ENCODE measurements around the gene IGF2BP1.
"Not testable (repeated sequence)": the region's sequence is repeated elsewhere in the genome, so short reads cannot be mapped to it uniquely, and the experiment has no call there.

The IGF2BP1 gene

DNA sequence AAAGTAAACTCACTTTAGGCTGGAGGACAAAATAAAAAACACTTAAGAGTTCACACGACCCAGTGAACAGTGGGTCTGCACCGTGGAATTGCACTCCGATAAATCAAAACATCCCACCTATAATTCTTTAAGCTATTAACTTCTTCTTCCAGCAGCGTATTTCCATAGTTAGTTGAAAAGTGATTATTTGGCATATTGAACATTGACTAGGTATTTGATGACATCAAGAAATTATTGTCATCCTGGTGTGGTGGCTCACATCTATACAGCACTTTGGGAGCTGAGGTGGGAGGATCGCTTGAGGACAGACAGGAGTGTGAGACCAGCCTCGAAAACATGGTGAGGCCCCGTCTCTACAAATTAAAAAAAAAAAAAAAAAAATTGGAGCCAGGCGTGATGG is 23.4 kb downstream of the IGF2BP1 start:
- no peak for DNase-seq (ENCODE audit: low spot score)

DNA sequence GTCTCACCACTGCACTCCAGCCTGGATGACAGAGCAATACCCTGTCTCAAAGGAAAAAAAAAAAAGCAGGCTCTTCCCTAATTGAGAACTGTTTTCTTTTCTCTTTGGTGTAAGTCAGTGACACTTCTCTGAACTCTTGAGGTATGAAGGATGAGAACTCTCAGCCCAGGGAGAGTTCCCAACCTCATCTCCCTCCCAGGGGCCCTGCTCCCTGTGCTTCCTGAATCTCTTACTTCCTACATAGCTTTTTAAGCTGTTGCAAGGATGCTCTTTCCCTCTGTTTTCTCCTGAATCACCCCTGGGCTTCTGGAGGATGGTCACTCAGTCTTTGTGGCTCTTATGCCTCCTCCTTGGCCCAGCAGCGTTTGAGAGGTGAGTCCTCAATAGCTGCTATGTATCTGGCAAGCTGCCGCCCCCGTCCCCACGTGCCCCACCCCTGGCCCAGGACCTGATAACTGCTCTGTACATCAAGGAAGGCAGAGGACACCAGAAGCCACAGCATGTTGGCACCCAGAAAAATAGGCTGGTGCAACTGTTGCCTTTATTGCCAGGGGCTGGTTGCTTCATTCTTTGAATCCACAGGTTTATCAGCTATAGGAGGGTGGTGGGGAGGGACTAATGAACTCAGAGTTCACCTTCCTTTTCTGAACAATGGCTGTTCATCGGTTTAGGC is 24.0 kb downstream of the IGF2BP1 start:
- DNase-seq (ENCODE audit: low spot score) = peak; percentile 63

DNA sequence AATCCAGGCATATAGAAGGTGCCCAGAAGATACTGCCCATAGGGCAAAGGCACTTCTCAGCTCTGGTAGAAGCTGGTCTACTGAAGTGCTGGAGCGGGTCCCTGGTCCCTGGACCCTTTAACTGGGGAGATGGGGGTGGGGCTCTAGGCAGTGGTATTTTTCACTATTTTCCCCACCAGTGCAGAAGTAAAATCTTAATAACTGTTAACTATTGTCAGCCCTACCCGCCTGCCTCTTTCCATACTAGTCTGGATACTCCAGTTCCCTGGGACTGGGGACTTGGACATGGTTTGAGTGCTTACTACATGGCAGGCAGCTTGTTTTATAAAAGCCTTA is 24.6 kb downstream of the IGF2BP1 start:
- DNase-seq (ENCODE audit: low spot score) = no peak

DNA sequence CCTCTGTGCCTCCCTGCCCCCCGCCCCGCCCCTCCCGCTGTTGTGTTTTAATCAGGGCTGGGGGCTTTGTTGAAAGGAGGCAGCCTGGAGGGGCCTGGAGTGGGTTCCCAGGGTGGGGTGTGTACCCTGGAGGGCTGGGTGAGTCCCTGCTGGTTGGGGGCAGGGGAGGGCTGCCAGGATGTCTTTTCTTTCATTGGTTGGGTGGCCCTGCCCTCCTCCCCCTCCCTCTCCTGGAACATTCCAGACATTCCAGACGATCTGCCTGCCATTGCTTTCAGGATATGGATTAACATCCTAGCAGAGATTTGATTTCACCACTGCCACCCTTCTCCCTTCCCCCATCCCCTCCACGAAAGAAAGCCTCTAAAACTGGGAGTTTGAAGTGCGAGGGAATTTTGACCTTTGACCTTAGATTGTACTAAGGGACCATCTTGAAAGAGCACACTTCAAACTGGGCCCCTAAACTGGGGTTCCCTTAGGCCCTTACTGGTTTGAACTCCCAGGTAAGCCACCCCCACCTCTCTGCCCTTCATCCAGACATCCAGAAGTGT is 25.3 kb downstream of the IGF2BP1 start:
- peak; percentile 79 for DNase-seq (ENCODE audit: low spot score)

DNA sequence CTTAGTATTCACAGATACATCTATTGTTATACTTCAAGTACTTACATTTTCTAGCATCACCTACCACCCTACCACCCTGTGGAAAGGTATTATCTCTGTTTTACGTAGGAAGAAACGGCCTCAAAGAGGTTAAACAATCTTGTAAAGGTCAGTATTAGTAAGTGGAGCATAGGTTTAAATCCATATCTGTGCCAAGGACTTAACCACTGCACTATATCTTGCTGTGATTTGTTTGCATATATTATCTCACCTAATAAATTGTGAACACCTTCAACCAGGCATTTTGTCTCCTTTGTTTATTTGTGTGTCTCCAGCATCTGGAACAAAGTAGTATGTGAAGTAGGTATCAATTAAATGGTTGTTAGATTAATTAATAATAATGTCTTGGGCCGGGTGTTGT is 27.3 kb downstream of the IGF2BP1 start:
- DNase-seq (ENCODE audit: low spot score) = no peak

DNA sequence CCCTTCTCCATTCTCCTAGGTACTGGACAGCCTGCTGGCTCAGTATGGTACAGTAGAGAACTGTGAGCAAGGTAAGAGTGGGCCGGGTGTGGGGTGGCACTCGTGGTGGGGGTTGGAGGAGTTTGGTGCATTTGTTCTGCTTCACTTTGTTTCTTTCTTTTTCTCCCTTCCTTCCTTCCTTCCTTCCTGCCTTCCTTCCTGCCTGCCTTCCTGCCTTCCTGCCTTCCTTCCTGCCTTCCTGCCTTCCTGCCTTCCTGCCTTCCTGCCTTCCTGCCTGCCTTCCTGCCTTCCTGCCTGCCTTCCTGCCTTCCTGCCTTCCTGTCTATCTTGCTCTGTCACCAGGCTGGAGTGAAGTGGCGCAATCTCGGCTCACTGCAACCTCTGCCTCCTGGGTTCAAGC is 29.3 kb downstream of the IGF2BP1 start:
- DNase-seq (ENCODE audit: low spot score) = not testable (repeated sequence)

DNA sequence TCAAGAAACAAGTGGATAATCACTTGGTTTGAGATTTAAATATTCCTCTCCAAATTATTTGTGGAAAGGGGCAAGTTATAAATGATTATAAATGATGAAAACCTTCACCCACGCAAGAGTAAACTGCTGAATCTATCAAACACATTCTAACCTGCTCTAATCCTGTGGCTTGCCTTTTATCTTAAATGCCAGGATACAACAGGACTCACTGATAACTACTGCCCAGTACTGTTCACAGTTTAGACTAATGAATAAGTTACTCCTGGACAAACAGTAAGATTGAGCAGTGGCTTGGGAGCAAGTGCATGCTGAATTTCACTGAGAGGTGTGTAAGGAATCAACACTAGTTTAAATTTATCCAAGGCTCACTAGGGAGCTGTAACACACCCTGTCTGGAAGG is 31.1 kb downstream of the IGF2BP1 start:
- DNase-seq (ENCODE audit: low spot score) = no peak

DNA sequence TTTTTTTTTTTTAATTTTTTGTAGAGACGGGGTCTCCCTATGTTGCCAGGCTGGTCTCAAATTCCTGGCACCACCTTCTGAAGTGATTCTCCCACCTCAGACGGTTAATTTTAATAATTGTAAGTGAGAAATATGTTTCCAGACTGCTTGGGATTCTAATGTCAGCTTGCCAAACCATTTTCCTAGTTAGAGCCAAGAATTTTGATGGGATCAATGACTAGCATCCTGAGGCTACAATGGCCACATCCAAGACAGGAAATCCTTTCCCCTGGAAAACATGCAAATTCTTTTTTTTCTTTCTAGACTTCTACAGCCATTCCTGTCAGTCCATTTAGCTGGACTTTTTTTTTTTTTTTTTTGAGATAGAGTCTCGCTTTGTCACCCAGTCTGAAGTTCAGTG is 32.6 kb downstream of the IGF2BP1 start:
- no peak for DNase-seq (ENCODE audit: low spot score)

DNA sequence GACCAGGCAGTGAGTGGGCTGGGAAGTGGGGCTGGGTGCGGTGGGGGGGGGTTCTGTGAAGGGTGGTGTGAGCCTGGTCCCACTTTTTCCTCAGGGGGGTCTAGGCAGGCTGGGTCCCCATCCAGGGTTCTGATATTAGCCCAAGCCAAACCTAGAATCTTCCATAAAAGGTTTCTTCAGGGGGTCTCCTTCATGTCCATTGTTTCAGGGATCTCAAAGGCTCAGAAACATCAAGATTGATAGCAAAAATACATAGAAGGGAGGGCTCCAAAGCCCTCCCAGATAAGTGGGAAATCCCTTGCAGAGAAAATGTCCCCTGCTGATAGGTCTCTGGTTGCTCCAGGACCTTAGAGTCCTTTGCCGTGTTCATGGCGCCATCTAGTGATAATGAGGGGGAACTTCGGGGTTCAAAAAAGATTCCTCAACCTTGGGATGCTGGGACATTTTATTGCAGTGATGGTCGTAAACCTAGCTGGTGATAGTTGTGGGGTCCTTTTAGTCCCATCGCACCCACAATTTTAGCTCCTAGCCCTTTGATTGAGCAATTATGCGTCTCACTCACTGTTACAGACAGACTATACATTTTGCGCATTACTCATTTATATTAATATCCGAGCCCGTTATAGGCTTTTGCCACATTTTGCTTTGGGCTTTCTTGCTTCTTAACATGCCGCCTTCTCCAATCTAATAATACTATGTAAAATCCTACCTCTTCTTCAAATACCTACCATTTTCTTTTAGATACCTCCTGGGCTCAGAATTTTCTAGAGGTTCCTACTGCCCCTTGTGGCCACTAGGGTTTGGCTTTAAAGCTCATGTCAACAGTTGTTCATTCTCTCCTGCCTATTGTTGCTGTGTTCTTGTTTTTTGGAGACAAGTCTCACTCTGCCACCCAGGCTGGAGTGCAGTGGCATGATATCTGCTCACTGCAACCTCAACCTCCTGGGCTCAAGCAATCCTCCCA is 35.1 kb downstream of the IGF2BP1 start:
- peak; percentile 88 for DNase-seq (ENCODE audit: low spot score)

DNA sequence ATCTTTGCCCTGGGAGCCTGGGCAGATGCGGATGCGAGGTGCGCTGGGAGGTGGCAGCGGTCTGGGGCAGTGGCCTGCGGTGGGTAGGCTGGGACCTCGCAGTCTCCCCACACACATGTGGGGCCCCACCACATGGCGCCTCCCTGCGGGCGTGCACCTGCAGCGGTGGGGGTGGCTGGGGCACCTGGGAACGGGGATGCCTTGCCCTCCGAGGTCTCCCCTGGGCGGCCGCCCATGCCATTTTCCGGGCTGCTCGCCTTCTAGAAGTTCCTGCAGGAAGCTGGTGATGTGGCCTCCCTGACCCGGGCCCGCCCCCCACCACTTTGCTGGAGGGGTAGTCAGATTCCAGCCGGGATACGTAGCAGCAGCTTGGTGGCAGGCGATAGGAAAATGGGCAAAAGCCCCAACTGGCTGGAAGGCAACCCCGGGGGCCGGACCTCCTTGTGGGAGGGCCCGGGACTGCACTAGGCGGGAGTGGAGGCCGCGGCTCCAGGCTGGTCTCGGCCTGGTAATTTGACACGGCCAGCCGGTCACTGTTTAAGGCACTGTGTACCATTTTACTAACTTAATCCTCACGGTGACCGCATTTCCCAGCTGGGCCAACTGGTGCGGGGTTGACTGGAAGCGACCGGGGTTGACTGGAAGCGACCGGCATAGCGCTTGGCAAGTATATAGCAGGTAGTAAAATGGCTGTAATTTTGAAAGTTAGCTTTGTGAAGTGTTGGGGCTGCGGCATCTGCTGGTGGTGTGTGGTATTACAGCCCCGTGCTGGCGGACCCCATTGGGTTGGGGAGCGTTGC is 38.5 kb downstream of the IGF2BP1 start:
- peak; percentile 65 for DNase-seq (ENCODE audit: low spot score)

DNA sequence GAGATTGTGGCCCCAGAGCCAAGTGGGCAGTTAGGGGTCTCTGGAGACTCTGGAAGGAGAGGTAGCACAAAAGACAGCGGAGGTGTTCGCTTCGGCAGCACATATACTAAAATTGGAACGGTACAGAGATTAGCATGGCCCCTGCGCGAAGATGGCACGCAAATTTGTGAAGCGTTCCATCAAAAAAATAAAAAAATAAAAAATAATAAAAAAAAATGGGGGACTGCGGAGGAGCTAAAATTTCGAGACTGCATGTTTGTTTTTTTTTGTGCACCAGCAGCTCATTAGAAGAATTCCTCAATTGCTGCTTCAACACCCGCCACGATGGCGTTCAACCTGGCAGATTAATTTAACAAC is 39.1 kb downstream of the IGF2BP1 start:
- no peak for DNase-seq (ENCODE audit: low spot score)

DNA sequence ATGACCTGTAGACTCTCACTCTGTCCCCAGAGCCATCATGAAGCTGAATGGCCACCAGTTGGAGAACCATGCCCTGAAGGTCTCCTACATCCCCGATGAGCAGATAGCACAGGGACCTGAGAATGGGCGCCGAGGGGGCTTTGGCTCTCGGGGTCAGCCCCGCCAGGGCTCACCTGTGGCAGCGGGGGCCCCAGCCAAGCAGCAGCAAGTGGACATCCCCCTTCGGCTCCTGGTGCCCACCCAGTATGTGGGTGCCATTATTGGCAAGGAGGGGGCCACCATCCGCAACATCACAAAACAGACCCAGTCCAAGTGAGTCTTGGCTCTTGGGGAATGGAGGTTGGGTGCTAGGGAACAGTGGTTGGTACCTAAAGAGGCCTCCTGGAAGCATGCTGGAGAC is 41.0 kb downstream of the IGF2BP1 start:
- DNase-seq (ENCODE audit: low spot score) = no peak

DNA sequence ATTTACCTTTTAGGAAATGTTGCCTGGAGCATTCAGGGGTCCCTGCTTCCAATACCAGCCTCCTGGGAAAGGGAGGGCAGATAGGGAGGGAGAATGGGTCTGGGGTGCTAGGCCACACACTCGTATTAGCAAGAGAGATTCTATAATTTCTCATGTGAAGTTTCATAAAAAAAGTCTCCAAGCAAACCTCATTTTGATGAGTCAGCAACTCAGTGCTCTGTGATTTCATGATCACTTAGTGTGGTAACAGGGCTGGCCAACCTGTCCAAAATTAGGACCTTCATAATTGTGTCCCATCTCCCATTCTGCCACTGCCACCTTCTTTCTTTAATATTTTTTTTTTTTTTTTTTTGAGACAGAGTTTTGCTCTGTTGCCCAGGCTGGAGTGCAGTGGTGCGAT is 41.4 kb downstream of the IGF2BP1 start:
- no peak for DNase-seq (ENCODE audit: low spot score)

DNA sequence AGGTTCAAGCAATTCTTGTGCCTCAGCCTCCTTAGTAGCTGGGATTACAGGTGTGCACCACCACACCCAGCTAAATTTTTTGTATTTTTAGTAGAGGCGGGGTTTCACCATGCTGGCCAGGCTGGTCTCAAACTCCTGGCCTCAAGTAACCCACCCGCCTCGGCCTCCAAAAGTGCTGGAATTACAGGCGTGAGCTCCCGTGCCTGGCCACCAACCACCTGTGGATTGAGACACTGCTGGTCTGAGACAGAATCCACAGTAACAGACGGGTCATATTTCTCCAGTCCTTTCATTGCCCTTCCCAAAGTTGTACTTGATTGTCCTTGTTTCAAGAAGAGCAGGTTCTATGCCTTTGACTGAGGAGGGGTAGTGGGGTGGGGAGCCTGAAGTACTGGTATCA is 42.3 kb downstream of the IGF2BP1 start:
- not testable (repeated sequence) for DNase-seq (ENCODE audit: low spot score)

DNA sequence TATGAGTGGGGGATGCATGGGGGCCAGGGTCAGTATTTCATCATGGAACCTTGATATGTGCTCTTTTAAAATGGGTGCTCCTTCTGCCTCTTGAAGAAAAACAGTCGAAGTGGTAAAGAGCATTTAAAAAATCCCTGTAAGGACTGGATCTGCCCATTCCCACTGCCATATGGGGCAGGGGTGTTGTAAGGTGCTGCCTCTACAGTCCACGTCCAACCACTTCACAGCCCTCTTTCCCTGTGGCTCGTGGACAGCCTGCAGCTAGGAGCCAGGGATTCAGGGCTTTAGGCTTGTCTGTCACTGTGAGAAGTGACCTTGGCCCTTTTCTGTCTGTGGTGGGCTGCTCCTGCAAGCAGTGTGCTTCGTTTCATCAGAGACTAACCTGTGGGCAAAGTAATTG is 44.3 kb downstream of the IGF2BP1 start:
- no peak for DNase-seq (ENCODE audit: low spot score)

DNA sequence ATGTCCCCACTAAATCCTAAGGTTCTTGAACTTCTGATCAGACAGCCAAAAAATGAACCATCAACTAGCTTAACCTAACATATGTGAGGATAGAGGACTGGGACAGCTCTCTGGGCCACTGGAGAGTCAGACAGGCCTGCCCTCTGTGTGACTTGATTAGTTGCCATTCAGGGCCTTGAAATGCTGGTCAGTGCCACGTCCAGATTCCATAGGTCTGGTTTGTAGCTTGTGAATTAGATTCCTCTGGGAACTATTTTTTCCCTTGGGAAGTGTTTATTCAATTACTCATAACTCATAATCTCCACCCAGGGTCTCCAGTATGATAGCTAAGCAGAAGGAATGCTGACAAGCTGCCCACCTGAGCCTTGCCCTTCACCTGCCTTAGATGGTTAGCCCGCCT is 48.2 kb downstream of the IGF2BP1 start:
- peak; percentile 44 for DNase-seq (ENCODE audit: low spot score)

DNA sequence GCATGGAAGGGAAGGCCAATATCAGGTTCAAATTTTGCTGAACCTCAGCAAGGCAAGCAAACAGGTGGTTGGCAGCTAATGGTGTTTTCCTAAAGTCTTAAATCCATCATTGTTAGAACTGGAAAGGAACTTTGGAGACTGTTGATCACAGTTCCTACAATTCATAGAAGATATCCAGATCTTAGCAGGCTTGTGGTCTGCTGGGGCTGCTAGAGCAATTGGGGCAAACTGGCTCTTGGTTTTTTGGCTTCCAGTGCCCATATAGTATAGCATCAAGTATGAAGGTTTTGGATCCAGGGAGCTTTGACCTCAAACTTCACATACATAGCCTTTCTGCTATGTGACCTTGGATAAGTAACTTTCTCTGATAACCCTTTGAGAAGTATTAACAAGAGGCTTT is 49.7 kb downstream of the IGF2BP1 start:
- DNase-seq (ENCODE audit: low spot score) = no peak

DNA sequence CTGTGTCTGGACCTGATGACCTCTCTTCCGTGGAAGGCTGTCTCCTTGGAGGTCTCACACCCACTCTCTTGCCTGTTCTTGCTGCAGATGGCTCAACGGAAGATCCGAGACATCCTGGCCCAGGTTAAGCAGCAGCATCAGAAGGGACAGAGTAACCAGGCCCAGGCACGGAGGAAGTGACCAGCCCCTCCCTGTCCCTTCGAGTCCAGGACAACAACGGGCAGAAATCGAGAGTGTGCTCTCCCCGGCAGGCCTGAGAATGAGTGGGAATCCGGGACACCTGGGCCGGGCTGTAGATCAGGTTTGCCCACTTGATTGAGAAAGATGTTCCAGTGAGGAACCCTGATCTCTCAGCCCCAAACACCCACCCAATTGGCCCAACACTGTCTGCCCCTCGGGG is 52.1 kb downstream of the IGF2BP1 start:
- DNase-seq (ENCODE audit: low spot score) = no peak

DNA sequence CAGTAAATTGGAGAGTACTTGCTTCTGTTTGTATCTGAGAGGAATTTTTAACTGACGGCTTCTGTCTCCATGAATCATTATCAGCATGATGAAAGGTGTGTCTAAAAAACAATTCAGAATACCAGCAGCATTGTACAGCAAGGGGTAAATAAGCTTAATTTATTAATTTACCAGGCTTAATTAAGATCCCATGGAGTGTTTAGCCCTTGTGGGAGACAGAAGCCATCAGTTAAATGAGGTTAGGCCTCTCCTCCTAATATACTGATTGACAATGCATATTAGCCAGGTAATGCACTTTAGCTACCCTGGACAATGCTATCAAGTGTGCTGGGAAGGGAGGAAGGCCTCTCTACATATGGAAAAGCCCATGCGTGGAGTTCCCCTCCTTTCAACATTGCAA is 53.4 kb downstream of the IGF2BP1 start:
- DNase-seq (ENCODE audit: low spot score) = no peak

DNA sequence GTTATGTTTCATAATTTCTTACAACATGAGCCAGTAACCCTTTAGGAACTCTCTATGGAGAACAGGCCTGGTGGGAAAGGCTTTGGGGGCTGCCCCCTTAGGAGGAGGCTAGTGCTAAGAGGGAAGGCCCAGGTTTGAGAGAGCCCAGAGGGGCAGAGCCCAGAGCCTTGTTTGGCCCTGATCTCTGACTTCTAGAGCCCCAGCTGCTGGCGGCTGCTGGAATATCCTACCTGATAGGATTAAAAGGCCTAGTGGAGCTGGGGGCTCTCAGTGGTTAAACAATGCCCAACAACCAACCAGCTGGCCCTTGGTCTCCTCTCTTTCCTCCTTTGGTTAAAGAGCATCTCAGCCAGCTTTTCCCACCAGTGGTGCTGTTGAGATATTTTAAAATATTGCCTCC is 54.1 kb downstream of the IGF2BP1 start:
- DNase-seq (ENCODE audit: low spot score) = no peak

DNA sequence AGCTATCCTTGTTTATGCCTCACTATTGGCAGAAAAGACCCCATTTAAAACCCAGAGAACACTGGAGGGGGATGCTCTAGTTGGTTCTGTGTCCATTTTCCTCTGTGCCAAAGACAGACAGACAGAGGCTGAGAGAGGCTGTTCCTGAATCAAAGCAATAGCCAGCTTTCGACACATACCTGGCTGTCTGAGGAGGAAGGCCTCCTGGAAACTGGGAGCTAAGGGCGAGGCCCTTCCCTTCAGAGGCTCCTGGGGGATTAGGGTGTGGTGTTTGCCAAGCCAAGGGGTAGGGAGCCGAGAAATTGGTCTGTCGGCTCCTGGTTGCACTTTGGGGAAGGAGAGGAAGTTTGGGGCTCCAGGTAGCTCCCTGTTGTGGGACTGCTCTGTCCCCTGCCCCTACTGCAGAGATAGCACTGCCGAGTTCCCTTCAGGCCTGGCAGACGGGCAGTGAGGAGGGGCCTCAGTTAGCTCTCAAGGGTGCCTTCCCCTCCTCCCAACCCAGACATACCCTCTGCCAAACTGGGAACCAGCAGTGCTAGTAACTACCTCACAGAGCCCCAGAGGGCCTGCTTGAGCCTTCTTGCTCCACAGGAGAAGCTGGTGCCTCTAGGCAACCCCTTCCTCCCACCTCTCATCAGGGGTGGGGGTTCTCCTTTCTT is 56.1 kb downstream of the IGF2BP1 start:
- DNase-seq (ENCODE audit: low spot score) = no peak

Data from hepatic stellate cell (primary cell).